Lower leg skin (tissue), 4 donors: ENCODE results near the gene SEMA6C. TPM values are rescaled to one million over a fixed set of nuclear protein-coding genes. Genes with fewer than 3 reads are reported as not detected.

Experiments
- DNase-seq, 2 donors: peaks; one replicate each; pipeline ENCODE4 v3.0.0-alpha.2; 2019; ENCODE audit warnings: low spot score in 2 of 2
- H3K4me3 ChIP-seq: fragments of 200-600 bp; sonication (generic); 2 replicates; pipeline ENCODE4 v1.5.1; 2017; ENCODE audit warnings: mild to moderate bottlenecking, low read depth; ENCODE audit not compliant: poor library complexity, severe bottlenecking
- CTCF ChIP-seq, 3 donors: fragments of 450-650 bp; IDR thresholded peaks; one replicate each; pipeline ENCODE4 v1.5.1; 2016; ENCODE audit warnings: antibody characterized with exemption in 3 of 3, mild to moderate bottlenecking in 3 of 3, moderate library complexity in 2 of 3
- POLR2A ChIP-seq, 2 donors: fragments of 450-650 bp; IDR thresholded peaks; one replicate each; pipeline ENCODE4 v1.6.1; 2016 to 2017; ENCODE audit warnings: antibody characterized with exemption in 2 of 2, mild to moderate bottlenecking in 1 of 2, moderate library complexity in 1 of 2
- WGBS, 2 donors: methylation state at CpG; one replicate each; pipeline ENCODE4 v1.1.5; 2018; 5-methylcytosine and 5-hydroxymethylcytosine counted together
- intact Hi-C: fragments of 100-400 bp; cut with DNase I; formaldehyde crosslinking; loops from one replicate; pipeline ENCODE4 v1.15.0; 2023; ENCODE audit warnings: low total_unique reads
- total RNA-seq, 4 donors: library from RNA; depleted of rRNA; stranded (reverse); fragments of >200 nt; gene quantifications; one replicate each; pipeline ENCODE4 v1.1.0, GENCODE V29; 2016

SEMA6C gene
- total RNA-seq, 4 donors from 2014 or later: 9.7 to 30.4 (median 14.3) TPM

GRCh38 chr1:151132335-151133017 is 14.0 kb downstream of the SEMA6C start:
- WGBS, 2 donors: 53 to 67% methylated on average over 29 to 33 of the region's 74 CpGs
- TF ChIP-seq CTCF (IDR thresholded peaks at IDR 0.05) (no peak), POLR2A (IDR thresholded peaks at IDR 0.05) (no peak)
- intact Hi-C loops: no loop called here
- H3K4me3 ChIP-seq: no peak overlapping the region
- DNase-seq: no peak

- no peak for DNase-seq
- 15 to 26% methylated on average over 39 of the region's 39 CpGs for WGBS, 2 donors
- TF ChIP-seq POLR2A (IDR thresholded peaks at IDR 0.05) (no peak), CTCF (IDR thresholded peaks at IDR 0.05) (no peak)
- H3K4me3 ChIP-seq: no peak overlapping the region
- intact Hi-C loops: no loop called here
Measured at GRCh38 chr1:151131701-151132334, 14.6 kb downstream of the SEMA6C start.

- no peak overlapping the region for H3K4me3 ChIP-seq
- intact Hi-C loops: no loop called here
- WGBS, 2 donors: 7% methylated on average over 28 to 40 of the region's 45 CpGs
- DNase-seq: peak; percentile 84 to 96
- TF ChIP-seq CTCF (IDR thresholded peaks at IDR 0.05) (no peak), POLR2A (IDR thresholded peaks at IDR 0.05) (no peak)
Measured at GRCh38 chr1:151130987-151131586, 15.3 kb downstream of the SEMA6C start.

- TF ChIP-seq CTCF (IDR thresholded peaks at IDR 0.05) (no peak), POLR2A (IDR thresholded peaks at IDR 0.05) (no peak)
- intact Hi-C loops: no loop called here
- no peak overlapping the region for H3K4me3 ChIP-seq
- no peak for DNase-seq
- WGBS, 2 donors: 84 to 90% methylated on average over 6 of the region's 6 CpGs
Measured at GRCh38 chr1:151128800-151129199, 17.6 kb downstream of the SEMA6C start.

- intact Hi-C loops: no loop called here
- 84 to 86% methylated on average over 5 of the region's 5 CpGs for WGBS, 2 donors
- TF ChIP-seq CTCF (IDR thresholded peaks at IDR 0.05) (no peak), POLR2A (IDR thresholded peaks at IDR 0.05) (no peak)
- no peak overlapping the region for H3K4me3 ChIP-seq
- DNase-seq: no peak
Measured at GRCh38 chr1:151124763-151125403, 21.5 kb downstream of the SEMA6C start.
